ENCODE data around the gene PIWIL4. TPM values are rescaled to one million over a fixed set of nuclear protein-coding genes. Genes with fewer than 3 reads are reported as not detected.

The PIWIL4 gene
- total RNA-seq, 1 donor from 2014 or later: 4.5 TPM

GRCh38 chr11:94533696-94534630 lies 33.2 kb upstream of the PIWIL4 start:
- Histone ChIP-seq H3K27me3 (no peaks in the 10 kb centered on the region), H3K4me1 (peaks cover 0 to 39% of the 10 kb centered on the region in 2 donors), H3K36me3 (no peaks in the 10 kb centered on the region), H3K4me3 (peak overlapping the region; percentile 27 to 39), H3K27ac (peak overlapping the region; percentile 77 to 80), H3K9me3 (no peaks in the 10 kb centered on the region)
- DNase-seq (ENCODE audit: low spot score in 2 of 2): no peak
- TF ChIP-seq CTCF (IDR thresholded peaks at IDR 0.05): no peak
- intact Hi-C loops (cut with DNase I): no loop called here

DNA sequence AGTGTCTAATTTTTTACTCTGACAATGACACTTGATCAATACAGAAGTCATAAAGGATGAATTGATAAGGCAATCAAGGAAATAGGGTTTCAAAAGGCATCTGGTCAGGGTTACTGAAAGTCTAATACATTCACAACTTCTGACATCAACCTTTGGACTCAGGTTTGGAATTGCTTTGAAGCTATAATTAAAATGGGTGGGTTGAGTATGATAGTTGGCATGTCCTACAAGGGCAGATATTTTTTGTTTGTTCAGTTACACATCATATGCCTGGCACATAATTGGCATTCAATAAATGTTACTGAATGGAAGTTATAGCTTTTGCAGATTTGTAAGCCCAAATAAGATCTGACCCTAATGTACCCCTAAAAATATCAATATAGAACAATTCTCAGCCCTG lies 30.8 kb upstream of the PIWIL4 start:
- Histone ChIP-seq H3K9me3 (no peaks in the 10 kb centered on the region), H3K4me3 (no peak overlapping the region), H3K27me3 (no peaks in the 10 kb centered on the region), H3K4me1 (peaks cover 0 to 39% of the 10 kb centered on the region in 2 donors), H3K36me3 (no peaks in the 10 kb centered on the region), H3K27ac (peak overlapping the region; percentile 28 to 57)
- intact Hi-C loops (cut with DNase I): no loop called here
- TF ChIP-seq CTCF (IDR thresholded peaks at IDR 0.05): no peak
- DNase-seq (ENCODE audit: low spot score in 2 of 2): no peak

- peaks cover 0 to 39% of the 10 kb centered on the region in 2 donors for H3K4me1 ChIP-seq
- no peaks in the 10 kb centered on the region for H3K36me3 ChIP-seq
- intact Hi-C loops (cut with DNase I): no loop called here
- no peaks in the 10 kb centered on the region for H3K9me3 ChIP-seq
- peak overlapping the region; percentile 28 to 57 for H3K27ac ChIP-seq
- H3K4me3 ChIP-seq: no peak overlapping the region
- DNase-seq (ENCODE audit: low spot score in 2 of 2): no peak
- H3K27me3 ChIP-seq: no peaks in the 10 kb centered on the region
- TF ChIP-seq CTCF (IDR thresholded peaks at IDR 0.05): no peak
Observed at GRCh38 chr11:94537031-94537600, 30.1 kb upstream of the PIWIL4 start.

DNA sequence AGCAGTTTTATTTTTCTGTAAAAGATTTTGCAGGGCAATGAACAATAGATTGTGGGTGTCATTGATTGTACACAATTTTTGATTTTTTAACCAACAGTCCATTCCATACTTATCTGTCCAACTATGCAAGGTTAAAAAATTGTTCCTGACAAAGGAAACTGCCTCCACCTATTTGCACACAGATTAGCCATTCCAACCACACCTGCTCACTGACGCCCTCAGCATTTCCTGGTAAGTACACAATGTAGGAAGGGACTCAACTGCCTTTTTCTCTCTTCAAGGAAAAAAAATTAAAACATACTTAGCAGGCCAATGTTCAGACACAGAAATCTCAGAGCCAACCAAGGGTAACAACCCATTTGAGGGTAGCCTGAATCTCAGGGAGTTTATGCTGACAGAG lies 27.7 kb upstream of the PIWIL4 start:
- no peak for TF ChIP-seq CTCF (IDR thresholded peaks at IDR 0.05)
- Histone ChIP-seq H3K4me3 (no peak overlapping the region), H3K27me3 (no peaks in the 10 kb centered on the region), H3K9me3 (no peaks in the 10 kb centered on the region), H3K4me1 (peaks cover 4 to 35% of the 10 kb centered on the region in 2 donors), H3K27ac (peak overlapping the region; percentile 29 to 50), H3K36me3 (no peaks in the 10 kb centered on the region)
- intact Hi-C loops (cut with DNase I): no loop called here
- DNase-seq (ENCODE audit: low spot score in 2 of 2): no peak

DNA sequence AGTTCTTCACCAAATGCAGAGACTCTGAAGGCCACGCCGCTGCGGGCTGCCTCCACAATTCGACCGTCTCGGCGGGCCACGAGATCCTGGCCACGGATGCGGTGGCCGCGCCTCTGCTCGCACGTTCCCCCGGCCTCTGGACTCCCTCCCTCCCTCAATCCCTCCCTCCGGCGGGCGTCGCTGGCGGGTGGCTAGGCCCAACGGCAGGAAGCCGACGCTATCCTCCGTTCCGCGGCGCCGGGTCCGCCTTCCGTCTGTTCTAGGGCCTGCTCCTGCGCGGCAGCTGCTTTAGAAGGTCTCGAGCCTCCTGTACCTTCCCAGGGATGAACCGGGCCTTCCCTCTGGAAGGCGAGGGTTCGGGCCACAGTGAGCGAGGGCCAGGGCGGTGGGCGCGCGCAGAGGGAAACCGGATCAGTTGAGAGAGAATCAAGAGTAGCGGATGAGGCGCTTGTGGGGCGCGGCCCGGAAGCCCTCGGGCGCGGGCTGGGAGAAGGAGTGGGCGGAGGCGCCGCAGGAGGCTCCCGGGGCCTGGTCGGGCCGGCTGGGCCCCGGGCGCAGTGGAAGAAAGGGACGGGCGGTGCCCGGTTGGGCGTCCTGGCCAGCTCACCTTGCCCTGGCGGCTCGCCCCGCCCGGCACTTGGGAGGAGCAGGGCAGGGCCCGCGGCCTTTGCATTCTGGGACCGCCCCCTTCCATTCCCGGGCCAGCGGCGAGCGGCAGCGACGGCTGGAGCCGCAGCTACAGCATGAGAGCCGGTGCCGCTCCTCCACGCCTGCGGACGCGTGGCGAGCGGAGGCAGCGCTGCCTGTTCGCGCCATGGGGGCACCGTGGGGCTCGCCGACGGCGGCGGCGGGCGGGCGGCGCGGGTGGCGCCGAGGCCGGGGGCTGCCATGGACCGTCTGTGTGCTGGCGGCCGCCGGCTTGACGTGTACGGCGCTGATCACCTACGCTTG lies 23.2 kb upstream of the PIWIL4 start, which contains the start of gene FUT4:
Gene FUT4, plus strand, starts transcription at position 227 of the 951 bp plus-strand sequence. Its CDS starts 213 bp downstream, at position 440.
- TF ChIP-seq CTCF (IDR thresholded peaks at IDR 0.05): no peak
- H3K27ac ChIP-seq: peak within 1 kb of the TSS; percentile 97 to 100
- H3K4me1 ChIP-seq: peaks cover 7 to 14% of the 10 kb centered on the region in 2 donors
- intact Hi-C loops (cut with DNase I): loop anchor here (2.0 to 10.0 kb wide), 3 partner anchors 49 to 1241 kb away; partner anchors contain the start of genes AMOTL1 and FAM76B
- DNase-seq (ENCODE audit: low spot score in 2 of 2): peak; percentile 44 to 90
- H3K4me3 ChIP-seq: peak within 1 kb of the TSS; percentile 81 to 93
- H3K9me3 ChIP-seq: no peaks in the 10 kb centered on the region
- H3K36me3 ChIP-seq: peaks cover 0 to 6% of the 10 kb centered on the region in 2 donors
- no peaks in the 10 kb centered on the region for H3K27me3 ChIP-seq
